GM23248 (cell line): ENCODE measurements around the gene BCL2L2.

ENCODE experiments used
- EZH2 ChIP-seq: fragments of 200-600 bp; sonication (generic); IDR thresholded peaks from 2 replicates; pipeline ENCODE4 v1.6.1; 2018; ENCODE audit warnings: antibody characterized with exemption, mild to moderate bottlenecking; ENCODE audit not compliant: insufficient read depth, poor library complexity, severe bottlenecking
- EZH2phosphoT487 ChIP-seq: fragments of 200-600 bp; sonication (generic); IDR thresholded peaks from 2 replicates; pipeline ENCODE4 v1.6.1; 2018; ENCODE audit warnings: antibody characterized with exemption, moderate library complexity, mild to moderate bottlenecking, low read depth; ENCODE audit not compliant: insufficient read depth

DNA sequence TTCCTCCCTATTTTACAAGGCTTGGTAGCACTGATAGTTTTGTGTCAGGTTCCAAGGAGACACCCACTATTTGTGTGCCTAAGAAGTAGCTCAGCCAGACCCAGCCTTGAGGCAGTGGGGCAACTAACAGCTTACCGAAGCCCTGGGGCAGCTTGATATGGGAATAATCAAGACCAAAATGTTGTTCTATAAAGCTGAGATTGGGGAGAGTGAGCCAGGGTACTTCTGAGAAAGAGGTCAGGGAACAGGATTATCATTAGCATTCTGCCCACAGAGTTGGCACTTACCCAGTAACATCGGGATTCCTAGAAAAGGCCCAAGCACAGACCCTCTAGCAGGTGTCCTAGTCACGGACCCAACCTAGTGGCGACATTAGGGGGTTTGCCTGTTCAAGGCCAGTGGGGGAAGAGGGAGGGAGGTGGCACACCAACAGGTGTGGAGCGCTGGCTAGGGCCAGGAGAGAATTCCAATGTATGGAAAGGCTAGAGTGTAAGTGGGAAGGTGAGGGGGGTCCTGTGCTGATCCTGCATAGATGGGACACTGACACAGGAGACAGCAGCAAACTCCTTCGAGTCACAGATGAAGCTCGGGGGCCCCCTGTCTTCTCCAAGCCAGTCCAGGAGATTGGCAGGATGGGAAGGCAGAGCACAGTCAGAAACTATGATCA is 8.9 kb upstream of the BCL2L2 start:
- no peak for TF ChIP-seq EZH2
- no peak for TF ChIP-seq EZH2phosphoT487
